ENCODE measurements around the gene TPRG1. TPM values are rescaled to one million over a fixed set of nuclear protein-coding genes. Genes with fewer than 3 reads are reported as not detected.

Gene TPRG1
- total and polyA plus RNA-seq, 2 experiments from 2014 or later: 0.43 TPM; not detected in 1

GRCh38 chr3:189340680-189341460, 169.1 kb downstream of the TPRG1 start:
- 51% methylated on average over 7 of the region's 7 CpGs for WGBS (ENCODE audit: low lambda C conversion rate, missing lambda C conversion rate)
- no peak overlapping the region for H2AFZ ChIP-seq
- no peak overlapping the region for H3K27ac ChIP-seq
- no peak overlapping the region for H3K4me3 ChIP-seq
- no peaks in the 10 kb centered on the region for H3K4me1 ChIP-seq (ENCODE audit: insufficient read depth)
- TF ChIP-seq CTCF (IDR thresholded peaks at IDR 0.05; ENCODE audit: poor library complexity): peak; percentile 26
- TF ChIP-seq EZH2 (IDR thresholded peaks at IDR 0.05; ENCODE audit: borderline replicate concordance): no peak
- no peak for TF ChIP-seq EZH2phosphoT487 (IDR thresholded peaks at IDR 0.05; ENCODE audit: low read depth, severe bottlenecking, unreplicated experiment)
- no peak overlapping the region for H3K4me2 ChIP-seq
- H3K79me2 ChIP-seq: no peaks in the 10 kb centered on the region
- H4K20me1 ChIP-seq (ENCODE audit: insufficient read depth, poor library complexity, severe bottlenecking): no peaks in the 10 kb centered on the region
- DNase-seq (ENCODE audit: low spot score): no peak
- no peaks in the 10 kb centered on the region for H3K9me3 ChIP-seq (ENCODE audit: low read depth)
- H3K36me3 ChIP-seq (replicated peaks; ENCODE audit: insufficient read depth, low read depth): no peaks in the 10 kb centered on the region
- H3K27me3 ChIP-seq: no peaks in the 10 kb centered on the region
- no peaks in the 10 kb centered on the region for H3K9me2 ChIP-seq (replicated peaks; ENCODE audit: insufficient read depth)

GRCh38 chr3:189342811-189343210, 171.0 kb downstream of the TPRG1 start:
- no peaks in the 10 kb centered on the region for H3K9me3 ChIP-seq (ENCODE audit: low read depth)
- no peak overlapping the region for H3K27ac ChIP-seq
- no peaks in the 10 kb centered on the region for H4K20me1 ChIP-seq (ENCODE audit: insufficient read depth, poor library complexity, severe bottlenecking)
- no peak overlapping the region for H2AFZ ChIP-seq
- no peaks in the 10 kb centered on the region for H3K9me2 ChIP-seq (replicated peaks; ENCODE audit: insufficient read depth)
- H3K36me3 ChIP-seq (replicated peaks; ENCODE audit: insufficient read depth, low read depth): no peaks in the 10 kb centered on the region
- no peaks in the 10 kb centered on the region for H3K27me3 ChIP-seq
- 70% methylated on average over 1 of the region's 1 CpG for WGBS (ENCODE audit: low lambda C conversion rate, missing lambda C conversion rate)
- H3K79me2 ChIP-seq: no peaks in the 10 kb centered on the region
- no peak for DNase-seq (ENCODE audit: low spot score)
- TF ChIP-seq EZH2 (IDR thresholded peaks at IDR 0.05; ENCODE audit: borderline replicate concordance): no peak
- no peak for TF ChIP-seq EZH2phosphoT487 (IDR thresholded peaks at IDR 0.05; ENCODE audit: low read depth, severe bottlenecking, unreplicated experiment)
- TF ChIP-seq CTCF (IDR thresholded peaks at IDR 0.05; ENCODE audit: poor library complexity): no peak
- H3K4me3 ChIP-seq: no peak overlapping the region
- H3K4me1 ChIP-seq (ENCODE audit: insufficient read depth): no peaks in the 10 kb centered on the region
- H3K4me2 ChIP-seq: no peak overlapping the region

- no peak overlapping the region for H3K27ac ChIP-seq
- no peaks in the 10 kb centered on the region for H3K79me2 ChIP-seq
- H3K36me3 ChIP-seq (replicated peaks; ENCODE audit: insufficient read depth, low read depth): no peaks in the 10 kb centered on the region
- WGBS (ENCODE audit: low lambda C conversion rate, missing lambda C conversion rate): 60% methylated on average over 5 of the region's 5 CpGs
- H2AFZ ChIP-seq: no peak overlapping the region
- H4K20me1 ChIP-seq (ENCODE audit: insufficient read depth, poor library complexity, severe bottlenecking): no peaks in the 10 kb centered on the region
- TF ChIP-seq EZH2 (IDR thresholded peaks at IDR 0.05; ENCODE audit: borderline replicate concordance) (no peak), EZH2phosphoT487 (IDR thresholded peaks at IDR 0.05; ENCODE audit: low read depth, severe bottlenecking, unreplicated experiment) (no peak), CTCF (IDR thresholded peaks at IDR 0.05; ENCODE audit: poor library complexity) (no peak)
- H3K4me2 ChIP-seq: no peak overlapping the region
- H3K9me3 ChIP-seq (ENCODE audit: low read depth): no peaks in the 10 kb centered on the region
- H3K27me3 ChIP-seq: no peaks in the 10 kb centered on the region
- no peak overlapping the region for H3K4me3 ChIP-seq
- H3K4me1 ChIP-seq (ENCODE audit: insufficient read depth): no peaks in the 10 kb centered on the region
- H3K9me2 ChIP-seq (replicated peaks; ENCODE audit: insufficient read depth): no peaks in the 10 kb centered on the region
- no peak for DNase-seq (ENCODE audit: low spot score)
Measured at GRCh38 chr3:189344996-189345395, 173.2 kb downstream of the TPRG1 start.

All from hepatocyte (in vitro differentiated cells).